OCI-LY3 (cell line): ENCODE results near the gene PRXL2A.

ENCODE experiments used
- H2AFZ ChIP-seq: fragments of 200-600, 300-600 bp; shearing (Covaris generic); 2 replicates; pipeline ENCODE4 v1.6.0; 2014; ENCODE audit warnings: antibody characterized with exemption, low read depth, low read length
- H3K27ac ChIP-seq: fragments of 200-600, 300-600 bp; sonication (generic); 2 replicates; pipeline ENCODE4 v1.5.1; 2014; ENCODE audit warnings: mild to moderate bottlenecking, low read length, moderate library complexity, mixed read lengths
- H3K27me3 ChIP-seq: fragments of 200-600, 300-600 bp; sonication (generic); 2 replicates; pipeline ENCODE4 v1.6.1; 2014; ENCODE audit warnings: low read depth, low read length, mixed read lengths
- H3K36me3 ChIP-seq: fragments of 200-600, 300-600 bp; sonication (generic); replicated peaks from 2 replicates; pipeline ENCODE3; 2014; ENCODE audit warnings: low read depth, low read length, mixed read lengths
- H3K4me1 ChIP-seq: fragments of 300-600, 200-600 bp; sonication (generic); 2 replicates; pipeline ENCODE4 v1.6.1; 2014; ENCODE audit warnings: low read length, mixed read lengths
- H3K4me2 ChIP-seq: fragments of 200-600, 300-600 bp; sonication (generic); 2 replicates; pipeline ENCODE4 v1.6.1; 2014; ENCODE audit warnings: low read length, mixed read lengths
- H3K4me3 ChIP-seq: fragments of 300-600, 200-600 bp; sonication (generic); 2 replicates; pipeline ENCODE4 v1.5.1; 2014; ENCODE audit warnings: antibody characterized with exemption, mild to moderate bottlenecking, low read length, moderate library complexity
- H3K79me2 ChIP-seq: fragments of 300-600, 200-600 bp; shearing (Covaris generic); 2 replicates; pipeline ENCODE4 v1.6.1; 2014; ENCODE audit warnings: mild to moderate bottlenecking, low read length, mixed read lengths
- H3K9ac ChIP-seq: fragments of 300-600, 200-600 bp; shearing (Covaris generic); 2 replicates; pipeline ENCODE4 v1.6.0; 2014; ENCODE audit warnings: mild to moderate bottlenecking, low read length, moderate library complexity
- H3K9me3 ChIP-seq: fragments of 200-600, 300-600 bp; shearing (Covaris generic); 2 replicates; pipeline ENCODE4 v1.6.1; 2014; ENCODE audit warnings: low read length, mixed read lengths; ENCODE audit not compliant: insufficient read depth
- H4K20me1 ChIP-seq: fragments of 200-600, 300-600 bp; sonication (generic); 2 replicates; pipeline ENCODE4 v1.6.1; 2016; ENCODE audit warnings: low read length, mixed read lengths; ENCODE audit not compliant: insufficient read depth
- EZH2phosphoT487 ChIP-seq: fragments of 200-600 bp; shearing (Covaris generic); IDR thresholded peaks from 2 replicates; pipeline ENCODE4 v1.6.1; 2018; ENCODE audit warnings: antibody characterized with exemption, mixed run types, low read depth
- TF ChIP-seq, protein P1 (sequence below): fragments of 200-600, 300-600 bp; sonication (generic); IDR thresholded peaks from 2 replicates; pipeline ENCODE4 v1.5.1; 2014; ENCODE audit warnings: antibody characterized with exemption, low read length, low read depth

PRXL2A gene

DNA sequence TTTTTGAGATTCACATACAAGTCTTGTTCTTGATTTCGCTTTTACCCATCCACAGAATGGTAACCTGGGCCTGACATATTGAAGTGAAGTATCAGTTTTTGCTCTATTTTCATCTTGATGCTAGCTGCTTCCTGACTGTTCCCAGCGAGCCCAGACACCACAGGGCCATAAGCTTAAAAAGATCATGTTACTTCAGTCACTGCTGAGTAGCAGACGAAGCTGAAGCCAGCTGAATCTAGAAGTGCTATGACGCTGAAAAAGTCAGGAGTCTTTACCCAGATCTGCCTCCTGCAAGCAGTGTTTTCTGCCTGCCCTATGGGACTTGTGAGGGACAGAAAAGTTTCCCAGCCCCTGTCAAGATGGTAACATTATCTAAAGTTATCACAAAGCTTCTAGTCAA lies 2.7 kb upstream of the PRXL2A start:
- Histone ChIP-seq H3K9me3 (no peaks in the 10 kb centered on the region), H3K4me1 (no peaks in the 10 kb centered on the region), H2AFZ (no peak overlapping the region), H3K27me3 (no peaks in the 10 kb centered on the region), H4K20me1 (no peaks in the 10 kb centered on the region), H3K79me2 (no peaks in the 10 kb centered on the region), H3K36me3 (no peaks in the 10 kb centered on the region), H3K4me3 (no peak overlapping the region), H3K9ac (no peak overlapping the region), H3K4me2 (no peak overlapping the region), H3K27ac (no peak overlapping the region)
- TF ChIP-seq EZH2phosphoT487 = no peak
- TF ChIP-seq, protein P1, sequence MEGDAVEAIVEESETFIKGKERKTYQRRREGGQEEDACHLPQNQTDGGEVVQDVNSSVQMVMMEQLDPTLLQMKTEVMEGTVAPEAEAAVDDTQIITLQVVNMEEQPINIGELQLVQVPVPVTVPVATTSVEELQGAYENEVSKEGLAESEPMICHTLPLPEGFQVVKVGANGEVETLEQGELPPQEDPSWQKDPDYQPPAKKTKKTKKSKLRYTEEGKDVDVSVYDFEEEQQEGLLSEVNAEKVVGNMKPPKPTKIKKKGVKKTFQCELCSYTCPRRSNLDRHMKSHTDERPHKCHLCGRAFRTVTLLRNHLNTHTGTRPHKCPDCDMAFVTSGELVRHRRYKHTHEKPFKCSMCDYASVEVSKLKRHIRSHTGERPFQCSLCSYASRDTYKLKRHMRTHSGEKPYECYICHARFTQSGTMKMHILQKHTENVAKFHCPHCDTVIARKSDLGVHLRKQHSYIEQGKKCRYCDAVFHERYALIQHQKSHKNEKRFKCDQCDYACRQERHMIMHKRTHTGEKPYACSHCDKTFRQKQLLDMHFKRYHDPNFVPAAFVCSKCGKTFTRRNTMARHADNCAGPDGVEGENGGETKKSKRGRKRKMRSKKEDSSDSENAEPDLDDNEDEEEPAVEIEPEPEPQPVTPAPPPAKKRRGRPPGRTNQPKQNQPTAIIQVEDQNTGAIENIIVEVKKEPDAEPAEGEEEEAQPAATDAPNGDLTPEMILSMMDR = no peak

DNA sequence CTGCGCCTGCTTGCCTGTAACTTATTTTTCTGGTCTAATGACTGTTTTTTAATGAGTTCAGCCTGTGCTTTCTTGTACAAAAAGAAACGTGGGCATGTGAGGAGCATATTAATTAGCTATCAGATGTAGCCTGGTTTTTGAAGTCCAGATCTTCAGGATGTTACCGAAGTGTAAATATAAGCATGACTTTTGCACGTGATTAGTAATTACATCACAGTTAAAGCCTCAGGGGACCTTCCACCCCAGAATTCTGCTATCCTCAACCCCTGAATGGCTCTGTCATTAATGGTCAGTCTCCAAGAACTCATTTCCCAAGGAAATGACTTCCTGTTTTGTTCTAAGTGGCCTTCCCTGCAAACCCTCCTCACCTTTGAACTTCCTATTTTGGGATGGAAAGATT lies 2.1 kb upstream of the PRXL2A start:
- Histone ChIP-seq H3K36me3 (no peaks in the 10 kb centered on the region), H3K27me3 (no peaks in the 10 kb centered on the region), H3K9ac (no peak overlapping the region), H3K79me2 (no peaks in the 10 kb centered on the region), H3K4me1 (no peaks in the 10 kb centered on the region), H2AFZ (no peak overlapping the region), H3K9me3 (no peaks in the 10 kb centered on the region), H3K27ac (no peak overlapping the region), H3K4me2 (no peak overlapping the region), H3K4me3 (no peak overlapping the region), H4K20me1 (no peaks in the 10 kb centered on the region)
- no peak for TF ChIP-seq EZH2phosphoT487
- TF ChIP-seq, protein P1 = no peak

DNA sequence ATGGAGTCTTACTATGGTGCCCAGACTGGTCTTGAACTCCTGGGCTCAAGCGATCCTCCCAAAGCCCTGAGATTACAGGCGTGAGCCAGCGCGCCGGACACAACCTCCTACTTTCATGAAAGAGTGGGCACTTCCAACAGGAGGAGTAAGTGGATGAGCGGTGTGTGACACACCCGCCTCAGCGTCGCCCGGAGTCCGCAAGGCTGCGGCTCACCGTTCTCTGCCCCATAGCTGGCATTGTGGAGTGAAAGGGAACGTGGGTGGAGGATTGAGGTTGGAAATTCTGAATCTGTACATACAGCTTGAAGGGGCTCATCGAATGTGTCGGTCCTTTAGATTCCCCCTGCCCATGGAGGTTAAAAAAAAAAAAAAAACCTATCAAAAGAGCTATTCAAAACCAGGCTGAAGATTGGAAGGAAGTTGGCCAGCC lies 524 bp upstream of the PRXL2A start:
- peak overlapping the region; percentile 67 for H3K4me2 ChIP-seq
- 0 out of 2 replicates have a peak overlapping the region, but pooled peaks have one; percentile 70 for H2AFZ ChIP-seq
- peak overlapping the region; percentile 83 for H3K4me3 ChIP-seq
- H4K20me1 ChIP-seq = no peaks in the 10 kb centered on the region
- TF ChIP-seq EZH2phosphoT487 = no peak
- TF ChIP-seq, protein P1 = no peak
- H3K79me2 ChIP-seq = no peaks in the 10 kb centered on the region
- no peak overlapping the region for H3K27ac ChIP-seq
- no peaks in the 10 kb centered on the region for H3K36me3 ChIP-seq
- H3K9ac ChIP-seq = peak overlapping the region; percentile 70
- H3K4me1 ChIP-seq = no peaks in the 10 kb centered on the region
- H3K9me3 ChIP-seq = no peaks in the 10 kb centered on the region
- H3K27me3 ChIP-seq = no peaks in the 10 kb centered on the region

DNA sequence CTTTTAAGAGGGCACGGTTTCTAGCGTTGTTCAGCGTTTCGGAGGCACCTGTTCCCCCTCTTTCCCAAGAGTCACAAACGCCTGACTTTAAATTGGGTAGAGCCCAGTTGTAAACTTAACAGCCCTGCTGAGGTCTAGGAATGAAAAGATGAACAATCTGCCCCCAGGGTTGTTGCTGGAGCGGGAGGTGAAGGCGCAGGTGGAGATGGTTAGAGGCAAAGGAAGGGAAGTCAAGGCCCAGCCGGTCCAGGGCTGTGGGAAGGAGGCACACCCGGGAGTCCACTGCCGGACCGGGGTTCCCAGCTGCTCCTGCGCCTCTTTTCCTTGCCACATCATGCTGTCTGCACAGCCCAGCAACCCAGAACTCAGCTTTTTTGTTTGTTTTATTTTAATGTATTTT lies 770 bp downstream of the PRXL2A start:
- H3K4me3 ChIP-seq = peak overlapping the region; percentile 83
- no peak overlapping the region for H3K27ac ChIP-seq
- no peaks in the 10 kb centered on the region for H3K79me2 ChIP-seq
- H3K36me3 ChIP-seq = no peaks in the 10 kb centered on the region
- H2AFZ ChIP-seq = no peak overlapping the region
- no peak for TF ChIP-seq EZH2phosphoT487
- TF ChIP-seq, protein P1 = no peak
- no peaks in the 10 kb centered on the region for H4K20me1 ChIP-seq
- H3K27me3 ChIP-seq = no peaks in the 10 kb centered on the region
- no peaks in the 10 kb centered on the region for H3K9me3 ChIP-seq
- no peaks in the 10 kb centered on the region for H3K4me1 ChIP-seq
- peak overlapping the region; percentile 70 for H3K9ac ChIP-seq
- H3K4me2 ChIP-seq = peak overlapping the region; percentile 67
